Measurements from ENCODE around the gene ACTA1.
"Not testable (repeated sequence)": the region's sequence is repeated elsewhere in the genome, so short reads cannot be mapped to it uniquely, and the experiment has no call there.

The ACTA1 gene

DNA sequence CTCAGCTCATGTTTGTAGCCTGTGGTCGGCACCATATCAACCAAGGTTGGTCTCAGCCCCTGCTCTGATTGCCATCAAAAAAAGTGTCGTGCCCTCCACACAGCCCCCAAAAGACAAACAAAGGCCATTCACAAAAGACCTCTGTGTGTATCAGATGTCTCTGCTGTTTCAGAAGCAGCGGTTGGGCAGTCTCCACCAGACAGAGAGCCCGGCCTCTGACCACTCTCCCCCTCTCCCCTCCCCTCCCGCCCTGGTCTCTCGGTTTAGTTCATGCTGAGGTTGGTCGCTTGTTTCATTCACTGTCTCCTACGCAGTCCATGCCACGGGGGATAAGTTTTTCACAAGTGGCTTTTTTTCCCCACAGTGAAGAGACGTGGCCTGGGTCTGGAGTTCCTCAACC, 27.1 kb downstream of the ACTA1 start:
- H3K4me3 ChIP-seq (ENCODE audit: control insufficient read depth, low read depth, low read length) = no peak overlapping the region
- TF ChIP-seq, protein P1, sequence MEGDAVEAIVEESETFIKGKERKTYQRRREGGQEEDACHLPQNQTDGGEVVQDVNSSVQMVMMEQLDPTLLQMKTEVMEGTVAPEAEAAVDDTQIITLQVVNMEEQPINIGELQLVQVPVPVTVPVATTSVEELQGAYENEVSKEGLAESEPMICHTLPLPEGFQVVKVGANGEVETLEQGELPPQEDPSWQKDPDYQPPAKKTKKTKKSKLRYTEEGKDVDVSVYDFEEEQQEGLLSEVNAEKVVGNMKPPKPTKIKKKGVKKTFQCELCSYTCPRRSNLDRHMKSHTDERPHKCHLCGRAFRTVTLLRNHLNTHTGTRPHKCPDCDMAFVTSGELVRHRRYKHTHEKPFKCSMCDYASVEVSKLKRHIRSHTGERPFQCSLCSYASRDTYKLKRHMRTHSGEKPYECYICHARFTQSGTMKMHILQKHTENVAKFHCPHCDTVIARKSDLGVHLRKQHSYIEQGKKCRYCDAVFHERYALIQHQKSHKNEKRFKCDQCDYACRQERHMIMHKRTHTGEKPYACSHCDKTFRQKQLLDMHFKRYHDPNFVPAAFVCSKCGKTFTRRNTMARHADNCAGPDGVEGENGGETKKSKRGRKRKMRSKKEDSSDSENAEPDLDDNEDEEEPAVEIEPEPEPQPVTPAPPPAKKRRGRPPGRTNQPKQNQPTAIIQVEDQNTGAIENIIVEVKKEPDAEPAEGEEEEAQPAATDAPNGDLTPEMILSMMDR (IDR thresholded peaks at IDR 0.05; ENCODE audit: control insufficient read depth, insufficient read depth, low read depth, low read length, missing control alignments) = no peak
- DNase-seq (ENCODE audit: low read depth) = no peak

- no peak for DNase-seq (ENCODE audit: low read depth)
- no peak overlapping the region for H3K4me3 ChIP-seq (ENCODE audit: control insufficient read depth, low read depth, low read length)
- TF ChIP-seq, protein P1 (IDR thresholded peaks at IDR 0.05; ENCODE audit: control insufficient read depth, insufficient read depth, low read depth, low read length, missing control alignments) = no peak
Observed at GRCh38 chr1:229403573-229403972, 30.3 kb downstream of the ACTA1 start.

DNA sequence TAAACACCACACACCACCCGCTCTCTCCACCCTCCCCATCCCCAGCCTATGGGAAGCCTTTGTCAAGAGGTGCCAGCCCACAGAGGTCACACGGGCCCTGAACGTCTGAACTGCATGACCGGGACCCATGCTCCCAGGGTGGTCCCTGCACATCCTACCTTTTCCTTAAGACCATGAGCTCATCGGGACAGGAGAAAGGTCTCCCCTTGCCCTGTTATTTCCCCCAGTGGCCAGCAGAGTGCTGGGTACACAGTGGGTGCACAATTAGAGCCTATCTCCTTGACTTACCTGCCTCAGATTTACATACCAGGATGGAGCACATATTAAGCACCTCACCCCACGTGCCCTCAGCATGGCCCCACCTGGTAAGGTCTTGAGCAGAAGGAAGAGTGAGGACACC, 30.9 kb downstream of the ACTA1 start:
- no peak overlapping the region for H3K4me3 ChIP-seq (ENCODE audit: control insufficient read depth, low read depth, low read length)
- DNase-seq (ENCODE audit: low read depth) = no peak
- TF ChIP-seq, protein P1 (IDR thresholded peaks at IDR 0.05; ENCODE audit: control insufficient read depth, insufficient read depth, low read depth, low read length, missing control alignments) = no peak

DNA sequence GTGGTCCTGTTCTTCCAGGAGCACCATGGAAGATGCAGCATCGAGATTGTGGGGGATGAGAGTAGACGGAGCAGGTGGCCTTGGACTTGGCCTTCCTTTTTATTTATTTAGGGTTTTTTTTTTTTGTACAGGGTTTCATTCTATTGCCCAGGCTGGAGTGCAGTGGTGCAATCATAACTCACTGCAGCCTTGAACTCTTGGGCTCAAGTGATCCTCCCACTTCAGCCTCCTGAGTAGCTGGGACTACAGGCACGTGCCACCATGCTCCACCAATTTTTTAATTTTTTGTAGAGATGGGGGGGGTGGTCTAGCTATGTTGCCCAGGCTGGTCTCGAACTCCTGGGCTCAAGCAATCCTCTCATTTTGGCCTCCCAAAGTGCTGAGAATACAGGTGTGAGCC, 31.6 kb downstream of the ACTA1 start:
- H3K4me3 ChIP-seq (ENCODE audit: control insufficient read depth, low read depth, low read length); DNase-seq (ENCODE audit: low read depth): not testable (repeated sequence)

DNA sequence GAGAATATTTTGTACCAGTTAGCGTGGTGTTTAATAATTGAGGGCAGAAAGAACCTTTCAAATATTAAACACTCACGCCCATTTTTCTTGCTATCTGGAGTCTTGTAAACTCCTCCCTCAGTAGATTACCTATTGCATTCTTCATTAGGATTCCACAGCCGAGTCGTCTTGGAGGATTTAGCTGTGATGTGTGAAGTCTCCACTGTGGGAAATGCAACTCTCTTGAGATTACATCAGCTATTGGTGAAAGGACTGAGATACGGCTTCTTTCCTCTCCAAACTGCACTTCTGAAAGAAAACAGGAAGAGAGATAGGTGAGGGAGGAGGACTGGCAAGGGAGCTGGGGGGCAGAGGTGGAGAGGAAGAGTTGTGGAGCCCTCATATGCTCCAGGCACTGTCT, 36.1 kb downstream of the ACTA1 start:
- TF ChIP-seq, protein P1 (IDR thresholded peaks at IDR 0.05; ENCODE audit: control insufficient read depth, insufficient read depth, low read depth, low read length, missing control alignments) = no peak
- H3K4me3 ChIP-seq (ENCODE audit: control insufficient read depth, low read depth, low read length) = no peak overlapping the region

DNA sequence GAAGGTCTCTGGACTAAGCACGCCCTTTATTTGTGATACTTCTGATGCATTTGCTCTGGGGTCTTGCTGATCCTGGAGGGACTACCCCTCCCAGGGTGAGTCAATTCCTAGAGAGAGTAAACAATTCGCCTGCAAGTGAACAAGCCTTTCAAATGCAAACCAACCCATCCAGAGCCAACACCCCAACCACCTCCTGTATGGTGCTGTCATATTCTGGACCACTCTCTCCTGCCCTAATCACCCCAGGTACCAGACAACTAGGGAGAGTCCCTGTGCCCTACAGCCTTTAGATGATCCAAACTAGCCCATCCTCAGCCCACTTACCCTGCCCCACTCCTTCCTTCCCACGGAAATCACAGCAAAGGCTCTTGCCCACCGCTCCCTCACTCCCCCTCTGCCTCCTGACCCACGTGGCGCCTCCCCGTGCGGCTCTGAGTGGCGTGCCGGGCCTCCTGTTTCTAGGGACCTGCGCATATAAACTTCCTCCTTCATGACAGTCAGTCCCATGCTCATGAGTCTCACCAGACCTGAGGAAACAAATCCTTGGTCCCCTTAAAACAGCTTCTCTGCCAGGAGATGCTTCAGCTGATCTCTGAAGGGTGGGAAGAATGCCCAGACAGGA, 37.2 kb downstream of the ACTA1 start:
- DNase-seq (ENCODE audit: low read depth) = no peak
- no peak overlapping the region for H3K4me3 ChIP-seq (ENCODE audit: control insufficient read depth, low read depth, low read length)
- TF ChIP-seq, protein P1 (IDR thresholded peaks at IDR 0.05; ENCODE audit: control insufficient read depth, insufficient read depth, low read depth, low read length, missing control alignments) = no peak

More for the DNA sequence above, 36.1 kb downstream of the ACTA1 start:
- DNase-seq (ENCODE audit: low read depth) = no peak

DNA sequence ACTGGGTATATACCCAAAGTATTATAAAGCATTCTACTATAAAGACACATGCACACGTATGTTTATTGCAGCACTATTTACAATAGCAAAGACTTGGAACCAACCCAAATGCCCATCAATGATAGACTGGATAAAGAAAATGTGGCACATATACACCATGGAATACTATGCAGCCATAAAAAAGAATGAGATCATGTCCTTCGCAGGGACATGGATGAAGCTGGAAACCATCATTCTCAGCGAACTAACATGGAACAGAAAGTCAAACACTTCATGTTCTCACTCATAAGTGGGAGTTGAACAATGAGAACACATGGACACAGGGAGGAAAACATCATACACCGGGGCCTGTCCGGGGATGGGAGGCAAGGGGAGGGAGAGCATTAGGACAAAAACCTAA, 39.4 kb downstream of the ACTA1 start:
- not testable (repeated sequence) for H3K4me3 ChIP-seq (ENCODE audit: control insufficient read depth, low read depth, low read length); DNase-seq (ENCODE audit: low read depth)

DNA sequence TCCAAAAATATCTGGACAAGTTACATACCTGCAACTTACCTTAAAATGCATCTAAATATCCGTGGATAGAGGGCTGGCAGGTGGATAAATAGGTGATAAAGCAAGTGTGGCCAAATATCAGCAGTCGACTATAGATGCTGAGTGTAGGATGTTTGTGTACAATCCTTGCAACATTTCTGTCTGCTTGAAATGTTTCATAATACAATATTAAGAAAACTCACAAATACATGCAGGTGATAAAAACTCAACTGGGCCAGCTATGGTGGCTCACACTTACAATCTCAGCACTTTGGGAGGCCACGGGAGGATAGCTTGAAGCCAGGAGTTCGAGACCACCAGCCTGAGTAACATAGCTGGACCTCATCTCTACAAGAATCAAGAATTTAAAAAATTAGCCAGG, 41.0 kb downstream of the ACTA1 start:
- DNase-seq (ENCODE audit: low read depth) = no peak
- TF ChIP-seq, protein P1 (IDR thresholded peaks at IDR 0.05; ENCODE audit: control insufficient read depth, insufficient read depth, low read depth, low read length, missing control alignments) = no peak
- H3K4me3 ChIP-seq (ENCODE audit: control insufficient read depth, low read depth, low read length) = no peak overlapping the region

Measured in AG09309 (cell line).